ENCODE measurements around the gene RNF8. TPM values are rescaled to one million over a fixed set of nuclear protein-coding genes. Genes with fewer than 3 reads are reported as not detected.
A peak's percentile ranks its signal among the peaks of the same experiment; 100 is the strongest.
"Not testable (repeated sequence)": the region's sequence is repeated elsewhere in the genome, so short reads cannot be mapped to it uniquely, and the experiment has no call there.

Gene RNF8, protein sequence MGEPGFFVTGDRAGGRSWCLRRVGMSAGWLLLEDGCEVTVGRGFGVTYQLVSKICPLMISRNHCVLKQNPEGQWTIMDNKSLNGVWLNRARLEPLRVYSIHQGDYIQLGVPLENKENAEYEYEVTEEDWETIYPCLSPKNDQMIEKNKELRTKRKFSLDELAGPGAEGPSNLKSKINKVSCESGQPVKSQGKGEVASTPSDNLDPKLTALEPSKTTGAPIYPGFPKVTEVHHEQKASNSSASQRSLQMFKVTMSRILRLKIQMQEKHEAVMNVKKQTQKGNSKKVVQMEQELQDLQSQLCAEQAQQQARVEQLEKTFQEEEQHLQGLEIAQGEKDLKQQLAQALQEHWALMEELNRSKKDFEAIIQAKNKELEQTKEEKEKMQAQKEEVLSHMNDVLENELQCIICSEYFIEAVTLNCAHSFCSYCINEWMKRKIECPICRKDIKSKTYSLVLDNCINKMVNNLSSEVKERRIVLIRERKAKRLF
- polyA plus RNA-seq (2013, experiment 1 of 4): 47.2 TPM
- polyA plus RNA-seq (2013, experiment 2 of 4): 45.6 TPM
- polyA plus RNA-seq (2013, experiment 3 of 4): 35.8 TPM
- 41.1 TPM for polyA plus RNA-seq (2013, experiment 4 of 4)

DNA sequence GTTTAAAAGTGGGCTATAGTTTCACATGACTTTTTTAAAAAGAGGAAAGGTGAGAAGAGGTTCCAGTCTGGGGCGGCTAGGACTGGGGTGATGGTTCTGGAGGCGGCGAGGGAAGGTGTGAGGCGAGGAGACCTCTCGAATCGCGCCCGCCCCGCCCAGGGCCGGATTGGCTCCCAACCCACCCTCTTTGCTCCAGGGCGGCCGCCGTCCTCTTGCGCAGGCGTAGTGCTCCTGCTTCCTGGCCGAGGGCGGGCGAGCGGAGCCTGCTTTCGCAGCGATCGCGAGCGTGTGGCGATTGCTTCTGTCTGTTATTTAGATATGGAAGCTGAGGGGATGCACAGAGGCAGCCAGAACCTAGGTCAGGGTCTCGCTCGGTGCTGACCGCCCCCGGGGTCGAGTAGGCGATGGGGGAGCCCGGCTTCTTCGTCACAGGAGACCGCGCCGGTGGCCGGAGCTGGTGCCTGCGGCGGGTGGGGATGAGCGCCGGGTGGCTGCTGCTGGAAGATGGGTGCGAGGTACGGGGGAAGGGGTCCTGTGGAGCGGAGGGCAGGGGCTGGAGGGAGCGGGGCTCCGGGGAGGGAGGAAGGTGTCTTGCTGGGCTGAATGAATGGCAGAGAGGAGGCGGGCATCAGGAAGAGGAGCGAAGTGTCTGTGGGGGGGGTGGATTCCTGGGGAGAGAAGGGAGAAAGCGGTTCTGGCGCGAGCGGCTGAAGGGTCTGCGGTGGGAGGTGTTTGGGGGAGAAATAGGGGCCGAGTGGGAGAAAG is at the start of gene RNF8:
Gene RNF8, plus strand, starts transcription at position 223 of the 765 bp plus-strand sequence. Its CDS starts 182 bp downstream, at position 405.
- WGBS, 2 experiments: 1% methylated on average over 54 of the region's 54 CpGs
- peak within 1 kb of the TSS; percentile 92 for H3K4me3 ChIP-seq (ENCODE audit: insufficient read depth, low read depth, low read length)
- no peak within 1 kb of the TSS for H3K27ac ChIP-seq (ENCODE audit: insufficient read depth, low read depth, low read length, poor library complexity, severe bottlenecking)
- H3K27me3 ChIP-seq (ENCODE audit: control insufficient read depth, insufficient read depth, low read length, poor library complexity, severe bottlenecking): peaks cover 6% of the 10 kb centered on the region
- peaks cover 5% of the 10 kb centered on the region for H3K4me1 ChIP-seq (ENCODE audit: control insufficient read depth, insufficient read depth, low read length)
- H3K36me3 ChIP-seq (ENCODE audit: control insufficient read depth, insufficient read depth, low read length): no peaks in the 10 kb centered on the region
- H3K9me3 ChIP-seq (ENCODE audit: control insufficient read depth, low read length): no peaks in the 10 kb centered on the region

DNA sequence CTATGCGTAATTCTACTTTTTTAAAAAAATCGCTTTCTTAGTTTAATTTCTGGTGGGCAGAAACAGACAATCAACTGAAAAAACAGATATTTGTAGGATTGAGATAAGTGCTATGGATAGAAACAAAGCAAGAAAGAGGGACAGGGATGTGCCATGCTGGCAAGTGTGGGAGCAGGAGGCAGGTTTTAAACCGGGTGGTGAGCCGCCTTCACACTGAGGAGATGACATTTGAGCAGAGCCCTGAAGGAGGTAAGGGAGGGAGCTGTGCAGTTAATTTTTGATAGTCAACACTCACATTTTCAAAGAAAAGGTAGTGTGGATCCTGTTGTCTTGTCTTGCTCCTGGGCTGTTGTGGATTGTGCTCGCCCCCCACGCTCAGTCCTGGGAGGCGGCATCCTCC is 49.0 kb upstream of the RNF8 start:
- Histone ChIP-seq H3K9me3 (ENCODE audit: control insufficient read depth, low read length) (no peaks in the 10 kb centered on the region), H3K4me3 (ENCODE audit: insufficient read depth, low read depth, low read length) (no peak overlapping the region), H3K27ac (ENCODE audit: insufficient read depth, low read depth, low read length, poor library complexity, severe bottlenecking) (no peak overlapping the region), H3K4me1 (ENCODE audit: control insufficient read depth, insufficient read depth, low read length) (no peaks in the 10 kb centered on the region), H3K36me3 (ENCODE audit: control insufficient read depth, insufficient read depth, low read length) (no peaks in the 10 kb centered on the region), H3K27me3 (ENCODE audit: control insufficient read depth, insufficient read depth, low read length, poor library complexity, severe bottlenecking) (no peaks in the 10 kb centered on the region)
- WGBS, 2 experiments: 94 to 96% methylated on average over 7 of the region's 7 CpGs

DNA sequence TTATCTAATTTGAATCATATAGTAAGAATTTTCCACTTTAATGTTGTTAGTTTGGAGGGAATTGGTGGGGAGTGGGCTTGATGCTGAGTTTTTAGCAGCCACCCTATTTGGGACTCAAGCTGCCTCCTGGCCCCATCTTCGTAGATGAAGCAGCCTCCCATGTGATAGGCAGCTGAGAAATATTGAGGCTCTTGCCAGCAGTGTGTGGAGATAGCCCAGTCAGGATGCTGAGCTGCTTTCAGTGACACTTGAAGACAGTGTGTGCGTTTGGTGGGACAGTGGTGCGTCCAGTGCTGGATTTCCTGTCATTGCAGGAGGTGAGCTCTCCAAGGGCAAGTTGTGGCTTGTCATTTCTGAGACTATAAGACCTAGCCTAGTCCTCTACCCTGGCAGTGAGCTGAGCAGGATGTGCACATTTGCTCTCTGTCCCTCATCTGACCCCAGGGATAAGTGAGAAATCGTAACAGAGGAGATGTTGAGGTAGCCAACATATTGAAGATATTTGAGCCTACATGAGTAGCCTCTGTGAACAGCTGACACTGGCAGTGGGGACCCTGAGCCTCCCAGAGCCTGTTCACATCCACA is 47.9 kb upstream of the RNF8 start:
- Histone ChIP-seq H3K4me3 (ENCODE audit: insufficient read depth, low read depth, low read length) (no peak overlapping the region), H3K4me1 (ENCODE audit: control insufficient read depth, insufficient read depth, low read length) (no peaks in the 10 kb centered on the region), H3K36me3 (ENCODE audit: control insufficient read depth, insufficient read depth, low read length) (no peaks in the 10 kb centered on the region), H3K27ac (ENCODE audit: insufficient read depth, low read depth, low read length, poor library complexity, severe bottlenecking) (no peak overlapping the region), H3K27me3 (ENCODE audit: control insufficient read depth, insufficient read depth, low read length, poor library complexity, severe bottlenecking) (no peaks in the 10 kb centered on the region), H3K9me3 (ENCODE audit: control insufficient read depth, low read length) (no peaks in the 10 kb centered on the region)
- WGBS, 2 experiments: 94 to 95% methylated on average over 4 of the region's 4 CpGs

DNA sequence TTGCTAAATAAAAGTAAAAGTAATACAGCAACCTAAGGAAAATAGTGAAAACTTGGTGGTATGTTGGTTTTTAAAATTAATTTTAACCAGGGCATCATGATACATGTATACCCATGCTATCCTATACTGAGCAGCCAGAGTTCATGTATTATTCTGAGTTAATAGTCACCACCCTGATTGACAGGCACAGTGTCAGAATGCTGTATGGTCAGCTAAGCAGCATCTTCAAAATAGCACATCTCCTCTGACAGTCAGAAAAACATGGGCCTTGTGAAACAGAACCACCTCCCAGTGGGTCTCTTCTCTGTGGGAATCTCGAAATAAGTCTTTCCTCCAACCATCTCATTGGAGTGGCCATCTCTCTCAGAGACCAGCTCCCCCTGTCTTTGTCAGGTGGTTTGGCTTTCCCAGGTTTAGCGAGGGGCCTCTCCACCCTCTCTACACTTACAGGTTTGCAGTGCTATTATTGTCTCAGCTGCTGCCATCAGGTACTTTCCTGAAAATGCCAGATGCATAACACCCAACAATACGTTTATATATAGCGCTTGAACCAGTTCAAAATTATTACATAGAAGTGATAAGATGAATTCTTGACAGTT is 47.1 kb upstream of the RNF8 start:
- no peak overlapping the region for H3K4me3 ChIP-seq (ENCODE audit: insufficient read depth, low read depth, low read length)
- no peaks in the 10 kb centered on the region for H3K27me3 ChIP-seq (ENCODE audit: control insufficient read depth, insufficient read depth, low read length, poor library complexity, severe bottlenecking)
- no peaks in the 10 kb centered on the region for H3K36me3 ChIP-seq (ENCODE audit: control insufficient read depth, insufficient read depth, low read length)
- H3K4me1 ChIP-seq (ENCODE audit: control insufficient read depth, insufficient read depth, low read length): no peaks in the 10 kb centered on the region
- 84 to 96% methylated on average over 2 to 4 of the region's 4 CpGs for WGBS, 2 experiments
- H3K9me3 ChIP-seq (ENCODE audit: control insufficient read depth, low read length): no peaks in the 10 kb centered on the region
- H3K27ac ChIP-seq (ENCODE audit: insufficient read depth, low read depth, low read length, poor library complexity, severe bottlenecking): no peak overlapping the region

DNA sequence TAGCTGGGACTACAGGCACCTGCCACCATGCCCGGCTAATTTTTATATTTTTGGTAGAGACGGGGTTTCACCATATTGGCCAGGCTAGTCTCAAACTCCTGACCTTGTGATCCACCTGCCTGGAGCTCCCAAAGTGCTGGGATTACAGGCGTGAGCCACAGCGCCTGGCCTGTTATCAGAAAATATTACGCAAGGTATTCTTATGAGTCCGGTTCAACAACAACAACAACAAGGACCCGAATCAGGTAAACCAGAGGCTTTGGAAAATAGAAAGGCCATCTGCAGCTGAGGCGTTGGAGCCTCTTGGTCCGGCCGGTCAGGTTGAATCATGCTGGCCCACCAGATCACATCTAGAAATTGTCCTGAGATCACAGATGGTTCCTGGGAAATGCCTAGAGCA is 46.3 kb upstream of the RNF8 start:
- H3K27me3 ChIP-seq (ENCODE audit: control insufficient read depth, insufficient read depth, low read length, poor library complexity, severe bottlenecking); H3K4me3 ChIP-seq (ENCODE audit: insufficient read depth, low read depth, low read length); H3K9me3 ChIP-seq (ENCODE audit: control insufficient read depth, low read length); H3K27ac ChIP-seq (ENCODE audit: insufficient read depth, low read depth, low read length, poor library complexity, severe bottlenecking); H3K4me1 ChIP-seq (ENCODE audit: control insufficient read depth, insufficient read depth, low read length); H3K36me3 ChIP-seq (ENCODE audit: control insufficient read depth, insufficient read depth, low read length): not testable (repeated sequence)
- WGBS, 2 experiments: 94 to 97% methylated on average over 10 of the region's 10 CpGs

DNA sequence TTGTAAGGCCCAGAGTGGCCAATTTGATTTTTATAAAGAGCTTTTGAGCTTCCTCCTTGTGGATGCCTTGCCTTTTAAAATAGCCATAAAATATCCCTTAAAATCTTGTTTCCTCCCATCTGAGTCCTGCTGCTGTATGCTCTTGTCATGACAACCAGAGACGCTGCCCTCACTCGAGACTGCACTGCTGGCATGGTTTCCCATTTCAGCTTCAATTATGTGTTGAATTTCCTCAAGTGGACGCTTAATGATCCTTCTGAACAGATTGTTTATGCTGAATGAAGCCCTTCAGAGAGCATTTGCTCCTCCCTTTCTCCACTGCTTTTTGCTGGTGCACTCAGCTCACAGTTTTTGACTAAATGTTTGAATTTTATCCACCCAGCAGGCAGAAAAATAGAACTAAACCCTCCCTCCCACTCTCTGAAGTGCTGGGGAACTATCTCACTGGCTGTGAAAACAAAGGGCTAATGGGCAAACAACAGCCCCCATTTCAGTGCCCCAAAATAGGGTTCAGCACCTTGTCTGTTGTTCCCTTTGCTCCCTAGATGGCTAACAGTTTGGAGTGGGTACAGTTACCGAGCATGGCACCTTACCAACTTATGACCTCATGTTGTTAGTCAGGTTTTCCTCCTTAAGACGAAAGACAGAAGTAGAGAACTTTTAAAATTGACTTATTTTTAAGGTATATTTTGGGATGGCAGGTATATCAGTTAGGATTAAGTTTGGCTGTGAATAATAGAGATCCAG is 45.5 kb upstream of the RNF8 start:
- Histone ChIP-seq H3K4me1 (ENCODE audit: control insufficient read depth, insufficient read depth, low read length) (no peaks in the 10 kb centered on the region), H3K36me3 (ENCODE audit: control insufficient read depth, insufficient read depth, low read length) (peaks cover under 1% of the 10 kb centered on the region), H3K27me3 (ENCODE audit: control insufficient read depth, insufficient read depth, low read length, poor library complexity, severe bottlenecking) (no peaks in the 10 kb centered on the region), H3K9me3 (ENCODE audit: control insufficient read depth, low read length) (no peaks in the 10 kb centered on the region), H3K4me3 (ENCODE audit: insufficient read depth, low read depth, low read length) (no peak overlapping the region), H3K27ac (ENCODE audit: insufficient read depth, low read depth, low read length, poor library complexity, severe bottlenecking) (no peak overlapping the region)
- WGBS, 2 experiments: 90 to 91% methylated on average over 5 of the region's 5 CpGs

DNA sequence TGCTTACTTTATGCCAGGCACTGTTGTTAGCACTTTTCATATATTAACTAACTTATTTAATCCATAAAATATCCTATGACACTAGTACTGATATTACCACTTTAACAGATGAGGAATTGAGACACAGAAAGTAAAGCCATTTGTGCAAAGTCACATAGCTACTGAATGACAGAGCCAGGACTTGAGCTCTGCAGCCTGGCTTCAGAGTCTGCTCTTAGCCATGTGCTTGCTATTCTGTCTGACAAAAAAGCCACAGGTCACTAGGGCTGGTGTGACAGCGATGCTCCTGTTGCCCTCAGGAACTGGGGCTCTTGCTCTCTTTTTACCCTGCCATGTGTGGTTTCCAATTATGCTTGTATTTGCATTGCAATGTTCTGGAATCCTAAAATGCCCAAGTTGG is 44.7 kb upstream of the RNF8 start:
- Histone ChIP-seq H3K27me3 (ENCODE audit: control insufficient read depth, insufficient read depth, low read length, poor library complexity, severe bottlenecking) (no peaks in the 10 kb centered on the region), H3K9me3 (ENCODE audit: control insufficient read depth, low read length) (no peaks in the 10 kb centered on the region), H3K4me1 (ENCODE audit: control insufficient read depth, insufficient read depth, low read length) (no peaks in the 10 kb centered on the region), H3K4me3 (ENCODE audit: insufficient read depth, low read depth, low read length) (no peak overlapping the region), H3K36me3 (ENCODE audit: control insufficient read depth, insufficient read depth, low read length) (peaks cover 8% of the 10 kb centered on the region), H3K27ac (ENCODE audit: insufficient read depth, low read depth, low read length, poor library complexity, severe bottlenecking) (no peak overlapping the region)
- 96% methylated on average over 1 of the region's 1 CpG for WGBS, 2 experiments

DNA sequence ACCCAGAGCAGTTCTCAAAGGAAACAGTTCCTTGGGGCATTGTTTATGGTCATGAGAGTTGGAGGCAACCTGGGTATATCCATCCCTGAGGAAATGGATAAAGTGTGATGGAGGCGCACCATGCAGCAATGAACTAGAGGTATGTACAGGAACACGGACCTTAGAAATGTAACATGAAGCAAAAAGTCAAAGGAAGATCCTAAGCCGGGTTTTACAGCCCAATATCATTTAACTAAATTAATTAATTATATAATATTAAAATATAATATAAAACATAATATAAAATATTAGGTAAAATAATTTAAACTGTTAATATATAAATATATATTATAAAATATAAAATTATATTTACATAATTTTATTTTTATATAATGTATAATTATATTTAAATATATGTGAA is 44.1 kb upstream of the RNF8 start:
- H3K27me3 ChIP-seq (ENCODE audit: control insufficient read depth, insufficient read depth, low read length, poor library complexity, severe bottlenecking): no peaks in the 10 kb centered on the region
- H3K9me3 ChIP-seq (ENCODE audit: control insufficient read depth, low read length): no peaks in the 10 kb centered on the region
- no peaks in the 10 kb centered on the region for H3K4me1 ChIP-seq (ENCODE audit: control insufficient read depth, insufficient read depth, low read length)
- 48 to 62% methylated on average over 2 of the region's 3 CpGs for WGBS, 2 experiments
- no peak overlapping the region for H3K27ac ChIP-seq (ENCODE audit: insufficient read depth, low read depth, low read length, poor library complexity, severe bottlenecking)
- H3K36me3 ChIP-seq (ENCODE audit: control insufficient read depth, insufficient read depth, low read length): peaks cover 11% of the 10 kb centered on the region
- H3K4me3 ChIP-seq (ENCODE audit: insufficient read depth, low read depth, low read length): no peak overlapping the region

DNA sequence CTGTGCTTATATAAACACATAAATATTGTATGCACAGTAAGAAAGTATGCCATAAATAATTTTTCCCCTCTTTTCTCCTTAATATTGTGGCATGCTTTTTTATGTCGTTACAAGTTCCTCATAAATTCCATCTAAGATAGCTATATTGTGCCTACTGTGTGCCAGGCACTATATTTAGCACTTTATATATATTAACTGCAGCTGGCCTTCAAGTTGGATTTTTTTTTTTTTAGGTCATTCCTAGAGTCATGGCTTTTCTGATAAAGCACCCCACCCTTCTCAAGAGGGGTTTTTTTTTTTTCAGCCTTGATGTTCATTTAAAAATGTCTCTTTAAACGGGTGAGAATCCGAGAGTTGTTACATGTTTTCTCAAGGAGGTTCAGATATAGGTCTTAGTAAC is 42.8 kb upstream of the RNF8 start:
- 95 to 98% methylated on average over 3 of the region's 3 CpGs for WGBS, 2 experiments
- Histone ChIP-seq H3K36me3 (ENCODE audit: control insufficient read depth, insufficient read depth, low read length) (peaks cover 11% of the 10 kb centered on the region), H3K27ac (ENCODE audit: insufficient read depth, low read depth, low read length, poor library complexity, severe bottlenecking) (no peak overlapping the region), H3K27me3 (ENCODE audit: control insufficient read depth, insufficient read depth, low read length, poor library complexity, severe bottlenecking) (no peaks in the 10 kb centered on the region), H3K9me3 (ENCODE audit: control insufficient read depth, low read length) (no peaks in the 10 kb centered on the region), H3K4me3 (ENCODE audit: insufficient read depth, low read depth, low read length) (no peak overlapping the region), H3K4me1 (ENCODE audit: control insufficient read depth, insufficient read depth, low read length) (no peaks in the 10 kb centered on the region)
